GM12878 (cell line): ENCODE results near the gene POLA1. TPM values are rescaled to one million over a fixed set of nuclear protein-coding genes. Genes with fewer than 3 reads are reported as not detected.

Source experiments
- ATAC-seq: fragments of 200-7000 bp; cut with Tn5 transposase; 3 replicates; pipeline ENCODE4 v1.9.1; 2020; ENCODE audit warnings: mild to moderate bottlenecking, moderate library complexity
- BruUV-seq: library from RNA; stranded (reverse); fragments of 400-500 nt; replicated peaks from 2 replicates; lab custom pipeline; 2021; lab: Mats Ljungman, UMichigan
- CTCF ChIA-PET: fragments of 300-600 bp; sonication (Branson Sonifier 250); formaldehyde crosslinking; extraction: SDS; loops from one replicate; lab custom pipeline; 2021; ENCODE audit warnings: inconsistent platforms; lab: Yijun Ruan, JAX
- POLR2A ChIA-PET: fragments of 350-600 bp; formaldehyde crosslinking; extraction: SDS; loops from one replicate; lab custom pipeline; 2021; ENCODE audit warnings: inconsistent platforms; lab: Charles Lee
- RAD21 ChIA-PET: fragments of 300-600 bp; sonication (Branson Sonifier 250); formaldehyde crosslinking; loops from one replicate; lab custom pipeline; 2023; ENCODE audit warnings: antibody characterized with exemption; ENCODE audit not compliant: unreplicated experiment; lab: Charles Lee
- SMC1A ChIA-PET: fragments of 300-600 bp; sonication (Branson Sonifier 250); formaldehyde crosslinking; loops from one replicate; lab custom pipeline; 2023; ENCODE audit not compliant: unreplicated experiment, uncharacterized antibody; lab: Charles Lee
- DNase-seq: peaks from one replicate; pipeline ENCODE4 v3.0.0-alpha.2; 2011; ENCODE audit warnings: low read depth, low spot score
- FAIRE-seq: peaks from 3 replicates; lab custom pipeline; 2011; peaks lifted over from hg19 to GRCh38; lab: Jason Lieb, UNC
- H2AFZ ChIP-seq: 2 replicates; pipeline ENCODE4 v1.6.0; 2011; ENCODE audit warnings: low read depth, low read length, control low read depth; ENCODE audit not compliant: control insufficient read depth
- H3K27ac ChIP-seq: 2 replicates; pipeline ENCODE4 v1.5.1; 2011; ENCODE audit warnings: control low read depth; ENCODE audit not compliant: control insufficient read depth, insufficient read depth
- H3K27me3 ChIP-seq, 2 experiments: replicated peaks in 1 of 2; 2 replicates each; pipeline versions ENCODE4 v1.6.0 to v1.6.1; 2011; ENCODE audit warnings: low read length in 1 of 2; ENCODE audit not compliant: control insufficient read depth in 2 of 2, insufficient read depth in 2 of 2
- H3K36me3 ChIP-seq, 2 experiments: 2 replicates each; pipeline ENCODE4 v1.5.1; 2011; ENCODE audit warnings: low read length in 1 of 2; ENCODE audit not compliant: control insufficient read depth in 2 of 2, insufficient read depth in 2 of 2
- H3K4me1 ChIP-seq: 2 replicates; pipeline ENCODE4 v1.6.1; 2011; ENCODE audit warnings: mild to moderate bottlenecking, low read length, moderate library complexity, mixed read lengths; ENCODE audit not compliant: control insufficient read depth, insufficient read depth
- H3K4me2 ChIP-seq: 2 replicates; pipeline ENCODE4 v1.6.0; 2011; ENCODE audit warnings: control low read depth; ENCODE audit not compliant: control insufficient read depth, insufficient read depth
- H3K4me3 ChIP-seq: fragments of 200-600 bp; sonication (generic); 2 replicates; pipeline ENCODE4 v1.5.1; 2016
- H3K79me2 ChIP-seq: 2 replicates; pipeline ENCODE4 v1.6.0; 2011; ENCODE audit warnings: low read length; ENCODE audit not compliant: control insufficient read depth, insufficient read depth
- H3K9ac ChIP-seq: 2 replicates; pipeline ENCODE4 v1.8.0; 2011; ENCODE audit warnings: low read length, control low read depth, mixed read lengths; ENCODE audit not compliant: control insufficient read depth, insufficient read depth
- H3K9me3 ChIP-seq: replicated peaks from 3 replicates; pipeline ENCODE4 v1.5.1; 2011; ENCODE audit warnings: mild to moderate bottlenecking, low read length; ENCODE audit not compliant: control insufficient read depth, insufficient read depth
- H4K20me1 ChIP-seq: 2 replicates; pipeline ENCODE4 v1.6.0; 2011; ENCODE audit not compliant: control insufficient read depth, insufficient read depth
- CREB1 ChIP-seq: IDR thresholded peaks from 2 replicates; pipeline ENCODE4 v1.6.1; 2012; ENCODE audit warnings: low read depth, mild to moderate bottlenecking, inconsistent platforms
- CUX1 ChIP-seq: IDR thresholded peaks from 2 replicates; pipeline ENCODE4 v1.6.1; 2012; ENCODE audit warnings: improper control_type of control experiment, low read depth, low read length; ENCODE audit not compliant: insufficient replicate concordance
- DPF2 ChIP-seq: fragments of 450-650 bp; IDR thresholded peaks from 2 replicates; pipeline ENCODE4 v1.6.1; 2017; ENCODE audit warnings: mild to moderate bottlenecking
- EED ChIP-seq: sonication (generic); IDR thresholded peaks from 2 replicates; pipeline ENCODE4 v1.6.1; 2016; ENCODE audit warnings: antibody characterized with exemption, low read depth
- ETV6 ChIP-seq, 2 experiments: fragments of 450-650 bp in 1 of 2; IDR thresholded peaks in 1 of 2; conservative IDR thresholded peaks in 1 of 2; 2 replicates each; pipeline ENCODE4 v1.6.1; 2014; ENCODE audit warnings: antibody characterized with exemption in 1 of 2, borderline replicate concordance in 1 of 2, low read depth in 1 of 2, mild to moderate bottlenecking in 1 of 2, moderate library complexity in 1 of 2
- EZH2 ChIP-seq: IDR thresholded peaks from 2 replicates; pipeline ENCODE4 v1.6.1; 2012; ENCODE audit warnings: low read depth, mild to moderate bottlenecking, control low read depth, inconsistent platforms, low read length, borderline replicate concordance; ENCODE audit not compliant: control insufficient read depth
- MTA3 ChIP-seq: IDR thresholded peaks from 2 replicates; pipeline ENCODE4 v1.6.1; 2012; ENCODE audit warnings: low read length, inconsistent platforms, borderline replicate concordance
- NFYB ChIP-seq: IDR thresholded peaks from 2 replicates; pipeline ENCODE4 v1.6.1; 2011; ENCODE audit warnings: low read depth, mild to moderate bottlenecking, low read length, improper control_type of control experiment, moderate library complexity; ENCODE audit not compliant: insufficient read depth
- NKRF ChIP-seq: fragments of 450-650 bp; conservative IDR thresholded peaks from 2 replicates; pipeline ENCODE4 v1.6.1; 2017; ENCODE audit warnings: mild to moderate bottlenecking, moderate library complexity
- NR2F1 ChIP-seq: fragments of 450-650 bp; conservative IDR thresholded peaks from 2 replicates; pipeline ENCODE4 v1.6.1; 2017; ENCODE audit warnings: mild to moderate bottlenecking
- RCOR1 ChIP-seq: conservative IDR thresholded peaks from 2 replicates; pipeline ENCODE4 v1.6.1; 2012; ENCODE audit warnings: low read depth, low read length, improper control_type of control experiment
- SP1 ChIP-seq: IDR thresholded peaks from one replicate; pipeline ENCODE4 v1.6.1; 2011; ENCODE audit warnings: low read depth, low read length
- STAT1 ChIP-seq: fragments of 450-650 bp; conservative IDR thresholded peaks from 2 replicates; pipeline ENCODE4 v1.6.1; 2014; ENCODE audit warnings: antibody characterized with exemption, mild to moderate bottlenecking
- WGBS: methylation state at CpG from one replicate; pipeline ENCODE4 v1.1.6; 2016; ENCODE audit warnings: low lambda C conversion rate; ENCODE audit not compliant: insufficient replicate concordance, insufficient coverage; ENCODE audit errors: missing lambda C conversion rate; 5-methylcytosine and 5-hydroxymethylcytosine counted together
- in situ Hi-C: fragments of 300-500 bp; cut with MboI; formaldehyde crosslinking; loops from 9 replicates; pipeline ENCODE4 v1.14.3; 2018; ENCODE audit warnings: mixed read lengths
- intact Hi-C: fragments of 100-400 bp; cut with micrococcal nuclease; formaldehyde crosslinking; loops from one replicate; pipeline ENCODE4 v1.14.2; 2022; ENCODE audit not compliant: unreplicated experiment
- polyA plus RNA-seq, 11 experiments: library from polyadenylated mRNA; depleted of rRNA in 4 of 11; unstranded in 6 of 11; stranded (reverse) in 5 of 11; fragments of >200 nt; fragmentation: Nextera tagmentation in 4 of 11; fragmentation: Illumina TruSeq in 1 of 11; extraction: Ambion mirVana in 4 of 11; extraction: Trizol in 1 of 11; gene quantifications; 1 replicate in 1 of 11; 2 replicates in 10 of 11; pipeline versions ENCODE4 v1.2.1 to v1.2.3, GENCODE V29; 2011 to 2016; ENCODE audit warnings: inconsistent platforms in 2 of 11, missing spikeins in 2 of 11, low read depth in 1 of 11
- total RNA-seq, 4 experiments: library from RNA; depleted of rRNA in 3 of 4; stranded (reverse); fragments of >200 nt in 3 of 4; fragmentation: Illumina TruSeq in 1 of 4; extraction: Trizol in 1 of 4; gene quantifications; 2 replicates each; pipeline versions ENCODE4 v1.2.1 to v1.2.3, GENCODE V29; 2013 to 2021
- TF ChIP-seq, protein P1 (sequence below): IDR thresholded peaks from 2 replicates; pipeline ENCODE4 v1.6.1; 2011; ENCODE audit warnings: mild to moderate bottlenecking, low read depth, low read length, moderate library complexity; ENCODE audit not compliant: insufficient replicate concordance

POLA1 gene
- total and polyA plus RNA-seq, 10 of the 15 experiments (the other 5 are each of a cell fraction or from before 2014, with no cell fraction given), result 6.5 to 34.7 (median 24.8) TPM

- TF ChIP-seq NR2F1, result peak; percentile 71
- TF ChIP-seq NFYB, result peak; percentile 77
- TF ChIP-seq EZH2, result no peak
- TF ChIP-seq, protein P1, sequence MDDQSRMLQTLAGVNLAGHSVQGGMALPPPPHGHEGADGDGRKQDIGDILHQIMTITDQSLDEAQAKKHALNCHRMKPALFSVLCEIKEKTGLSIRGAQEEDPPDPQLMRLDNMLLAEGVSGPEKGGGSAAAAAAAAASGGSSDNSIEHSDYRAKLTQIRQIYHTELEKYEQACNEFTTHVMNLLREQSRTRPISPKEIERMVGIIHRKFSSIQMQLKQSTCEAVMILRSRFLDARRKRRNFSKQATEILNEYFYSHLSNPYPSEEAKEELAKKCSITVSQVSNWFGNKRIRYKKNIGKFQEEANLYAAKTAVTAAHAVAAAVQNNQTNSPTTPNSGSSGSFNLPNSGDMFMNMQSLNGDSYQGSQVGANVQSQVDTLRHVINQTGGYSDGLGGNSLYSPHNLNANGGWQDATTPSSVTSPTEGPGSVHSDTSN, result no peak
- no peak; a peak in 1 of 4 replicates for TF ChIP-seq ETV6 (conservative IDR thresholded peaks at IDR 0.05 in 1 of 2, IDR thresholded peaks at IDR 0.05 in 1 of 2; ENCODE audit: borderline replicate concordance in 1 of 2, low read depth in 1 of 2)
- TF ChIP-seq SP1, result peak; percentile 51
- no peak for TF ChIP-seq MTA3
- no peak for TF ChIP-seq DPF2
- TF ChIP-seq CREB1, result peak; percentile 99
- no peak for TF ChIP-seq STAT1
Observed at GRCh38 chrX:24693453-24694202, at the start of gene POLA1 (continued).

DNA sequence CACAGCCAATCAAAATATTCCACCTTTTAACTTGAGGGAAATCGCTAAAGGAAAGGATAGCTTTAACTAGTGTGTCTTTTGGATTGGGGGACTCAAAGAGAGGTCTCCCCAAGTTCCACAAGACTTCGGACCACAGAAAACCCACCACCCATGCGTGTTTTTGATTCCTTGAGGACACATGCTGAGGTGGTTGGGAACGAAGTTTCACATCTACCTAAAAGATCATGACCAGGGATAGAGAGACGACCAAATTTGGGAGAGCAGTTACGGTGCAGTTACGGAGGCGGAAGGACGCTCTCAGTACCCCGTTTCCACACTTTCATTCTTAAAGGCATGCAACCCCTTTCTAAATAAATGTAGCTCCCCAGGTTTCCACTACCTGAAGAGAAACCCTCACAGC lies 47.7 kb upstream of the POLA1 start:
- Histone ChIP-seq H3K4me1 (no peaks in the 10 kb centered on the region; the same call in 1 of the 2 replicates), H3K9ac (no peak overlapping the region), H3K27ac (no peak overlapping the region), H3K27me3 (peaks cover 0 to 12% of the 10 kb centered on the region in 2 experiments; a peak in 3 of 4 replicates), H3K36me3 (no peaks in the 10 kb centered on the region), H3K4me2 (no peak overlapping the region), H4K20me1 (no peaks in the 10 kb centered on the region), H2AFZ (no peak overlapping the region), H3K9me3 (no peaks in the 10 kb centered on the region), H3K4me3 (no peak overlapping the region), H3K79me2 (no peaks in the 10 kb centered on the region)
- ChIA-PET CTCF (no interaction called here), SMC1A (no interaction called here), POLR2A (no interaction called here), RAD21 (no interaction called here)
- DNase-seq (no peak), FAIRE-seq (no peak), ATAC-seq (no peak)
- 17% methylated on average over 9 of the region's 10 CpGs for WGBS
- in situ Hi-C loops (no loop called here), intact Hi-C loops (no loop called here)
- BruUV-seq, result no TSS peak
- no peak for TF ChIP-seq RCOR1
- no peak for TF ChIP-seq MTA3
- TF ChIP-seq CUX1, result no peak
- TF ChIP-seq SP1, result no peak
- no peak for TF ChIP-seq NKRF
- no peak for TF ChIP-seq EED
